Adipocyte (in vitro differentiated cells): ENCODE results near the gene FBXO5.

Experiments
- DNase-seq: peaks from one replicate; pipeline ENCODE4 v3.0.0-alpha.2; 2015; ENCODE audit warnings: low read depth
- H3K27me3 ChIP-seq: replicated peaks from 2 replicates; pipeline ENCODE4 v1.7.0; 2013; ENCODE audit warnings: mild to moderate bottlenecking, low read length, moderate library complexity; ENCODE audit not compliant: control insufficient read depth, insufficient read depth
- H3K36me3 ChIP-seq: 2 replicates; pipeline ENCODE4 v1.7.0; 2013; ENCODE audit warnings: low read length, mild to moderate bottlenecking, moderate library complexity; ENCODE audit not compliant: control insufficient read depth, insufficient read depth, severe bottlenecking
- H3K4me1 ChIP-seq: 2 replicates; pipeline ENCODE4 v1.7.0; 2013; ENCODE audit warnings: mild to moderate bottlenecking, low read length, moderate library complexity; ENCODE audit not compliant: control insufficient read depth, insufficient read depth
- H3K4me3 ChIP-seq: 2 replicates; pipeline ENCODE4 v1.7.0; 2013; ENCODE audit warnings: mild to moderate bottlenecking, low read length, moderate library complexity
- H3K9ac ChIP-seq: 2 replicates; pipeline ENCODE4 v1.7.0; 2013; ENCODE audit warnings: mild to moderate bottlenecking, low read length, moderate library complexity
- H3K9me3 ChIP-seq: 2 replicates; pipeline ENCODE4 v1.7.0; 2013; ENCODE audit warnings: mild to moderate bottlenecking, low read length, moderate library complexity; ENCODE audit not compliant: control insufficient read depth

Gene FBXO5

GRCh38 chr6:152982904-152983636, at the start of gene FBXO5:
Gene FBXO5 (minus strand): TSS chr6:152983041. CDS start chr6:152982959, 82 bp downstream.
- Histone ChIP-seq H3K9me3 (no peaks in the 10 kb centered on the region), H3K27me3 (no peaks in the 10 kb centered on the region), H3K4me3 (peak within 1 kb of the TSS; percentile 99), H3K36me3 (peaks cover 4% of the 10 kb centered on the region), H3K9ac (peak within 1 kb of the TSS; percentile 99), H3K4me1 (peaks cover 6% of the 10 kb centered on the region)
- peak; percentile 99 for DNase-seq

GRCh38 chr6:153032255-153032882, 49.5 kb upstream of the FBXO5 start:
- Histone ChIP-seq H3K27me3 (no peaks in the 10 kb centered on the region), H3K4me3 (no peak overlapping the region)
- DNase-seq, result peak; percentile 90

GRCh38 chr6:153031335-153031955, 48.6 kb upstream of the FBXO5 start:
- Histone ChIP-seq H3K36me3 (no peaks in the 10 kb centered on the region), H3K9ac (no peak overlapping the region), H3K4me3 (no peak overlapping the region), H3K4me1 (peaks cover 8% of the 10 kb centered on the region), H3K9me3 (no peaks in the 10 kb centered on the region), H3K27me3 (no peaks in the 10 kb centered on the region)
- peak; percentile 25 for DNase-seq

More at GRCh38 chr6:153032255-153032882, 49.5 kb upstream of the FBXO5 start:
- H3K4me1 ChIP-seq, result peaks cover 8% of the 10 kb centered on the region
- no peak overlapping the region for H3K9ac ChIP-seq
- H3K9me3 ChIP-seq, result no peaks in the 10 kb centered on the region
- H3K36me3 ChIP-seq, result no peaks in the 10 kb centered on the region

DNA sequence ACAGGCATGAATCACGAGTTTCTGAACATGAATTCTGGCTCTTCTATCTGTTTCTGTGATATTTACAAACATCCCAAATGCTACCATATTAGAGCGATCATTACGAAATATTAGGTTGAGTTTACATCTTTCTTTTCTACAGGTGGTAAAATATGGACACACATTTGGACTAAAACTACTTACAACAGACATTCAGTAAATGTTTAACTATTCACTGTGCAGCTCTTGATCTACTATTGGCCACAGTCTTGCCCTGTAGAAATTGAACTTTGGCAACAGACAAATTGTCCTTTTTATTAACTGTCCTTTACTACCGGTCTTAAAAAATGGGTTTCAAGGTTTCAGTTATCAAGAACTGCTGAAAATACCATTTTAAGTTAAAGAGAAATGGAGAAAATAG, 46.1 kb upstream of the FBXO5 start:
- H3K9me3 ChIP-seq, result no peaks in the 10 kb centered on the region
- H3K4me1 ChIP-seq, result peaks cover 8% of the 10 kb centered on the region
- H3K4me3 ChIP-seq, result no peak overlapping the region
- H3K36me3 ChIP-seq, result no peaks in the 10 kb centered on the region
- H3K9ac ChIP-seq, result no peak overlapping the region
- no peaks in the 10 kb centered on the region for H3K27me3 ChIP-seq
- no peak for DNase-seq

DNA sequence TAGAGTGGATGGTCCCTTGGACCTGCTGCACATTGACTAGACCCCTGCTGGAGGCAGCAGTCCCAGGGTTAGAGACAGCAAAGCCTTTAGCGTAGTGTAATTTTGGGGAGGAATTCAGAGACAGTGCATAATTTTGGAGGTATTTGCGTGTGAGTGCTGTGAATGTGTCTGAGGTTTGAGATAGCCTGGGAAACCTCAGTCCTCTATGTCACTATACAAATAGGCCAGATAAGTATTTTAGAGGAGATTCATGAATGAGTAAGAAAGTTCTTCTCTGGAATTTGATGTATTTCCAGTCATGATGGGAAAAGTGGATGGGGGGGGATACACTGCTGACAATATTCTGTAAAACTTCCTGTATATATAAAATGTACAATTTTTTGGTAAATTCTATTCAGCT, 45.4 kb upstream of the FBXO5 start:
- no peak for DNase-seq
- H3K4me3 ChIP-seq, result no peak overlapping the region
- no peaks in the 10 kb centered on the region for H3K27me3 ChIP-seq
- no peak overlapping the region for H3K9ac ChIP-seq
- no peaks in the 10 kb centered on the region for H3K9me3 ChIP-seq
- no peaks in the 10 kb centered on the region for H3K36me3 ChIP-seq
- H3K4me1 ChIP-seq, result peaks cover 8% of the 10 kb centered on the region

GRCh38 chr6:153027480-153027879, 44.6 kb upstream of the FBXO5 start:
- Histone ChIP-seq H3K4me1 (peaks cover 8% of the 10 kb centered on the region), H3K9ac (no peak overlapping the region)
- no peak for DNase-seq

DNA sequence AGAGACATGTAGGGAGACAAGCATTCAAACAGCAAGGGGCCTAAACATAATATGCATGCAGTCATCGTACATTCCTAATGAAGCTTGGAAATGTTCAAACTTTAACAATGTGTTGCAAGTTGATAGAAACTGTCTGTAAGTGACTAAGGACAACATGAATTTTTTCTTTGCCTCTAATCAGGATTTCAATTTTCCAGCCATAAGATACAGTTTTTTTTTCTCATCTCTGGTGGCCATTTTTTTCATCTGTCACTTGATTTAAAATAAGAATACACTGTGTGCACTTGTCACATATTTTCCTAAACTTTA, 41.8 kb upstream of the FBXO5 start:
- no peak for DNase-seq
- no peaks in the 10 kb centered on the region for H3K36me3 ChIP-seq
- H3K9ac ChIP-seq, result no peak overlapping the region
- no peak overlapping the region for H3K4me3 ChIP-seq
- no peaks in the 10 kb centered on the region for H3K9me3 ChIP-seq
- H3K4me1 ChIP-seq, result no peaks in the 10 kb centered on the region
- no peaks in the 10 kb centered on the region for H3K27me3 ChIP-seq

More at GRCh38 chr6:153027480-153027879, 44.6 kb upstream of the FBXO5 start:
- no peaks in the 10 kb centered on the region for H3K36me3 ChIP-seq
- no peaks in the 10 kb centered on the region for H3K9me3 ChIP-seq
- H3K4me3 ChIP-seq, result no peak overlapping the region
- no peaks in the 10 kb centered on the region for H3K27me3 ChIP-seq

GRCh38 chr6:153023977-153024708, 41.3 kb upstream of the FBXO5 start:
- Histone ChIP-seq H3K36me3 (no peaks in the 10 kb centered on the region), H3K4me1 (no peaks in the 10 kb centered on the region), H3K4me3 (no peak overlapping the region), H3K9ac (no peak overlapping the region), H3K9me3 (no peaks in the 10 kb centered on the region), H3K27me3 (no peaks in the 10 kb centered on the region)
- peak; percentile 84 for DNase-seq

DNA sequence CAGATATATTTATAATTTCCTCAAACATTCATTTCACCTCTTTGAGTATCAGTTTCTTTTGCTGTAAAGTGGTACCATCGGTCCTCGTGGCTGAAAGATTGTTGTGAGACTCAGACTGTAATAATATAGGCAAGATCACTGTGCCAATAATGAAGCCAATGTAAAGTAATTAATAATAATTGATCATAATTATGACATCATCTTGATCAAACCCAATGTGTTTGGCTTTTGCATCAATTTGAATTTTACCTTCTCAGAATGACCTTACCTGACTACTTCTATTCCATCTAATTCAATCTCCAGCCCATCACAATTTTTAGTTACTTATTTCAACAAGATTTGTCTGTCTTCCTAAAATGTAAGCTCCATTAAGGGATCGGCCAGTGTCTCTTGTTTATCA, 35.5 kb upstream of the FBXO5 start:
- no peak overlapping the region for H3K9ac ChIP-seq
- DNase-seq, result no peak
- H3K9me3 ChIP-seq, result no peaks in the 10 kb centered on the region
- H3K36me3 ChIP-seq, result no peaks in the 10 kb centered on the region
- peaks cover 5% of the 10 kb centered on the region for H3K4me1 ChIP-seq
- no peak overlapping the region for H3K4me3 ChIP-seq
- no peaks in the 10 kb centered on the region for H3K27me3 ChIP-seq

DNA sequence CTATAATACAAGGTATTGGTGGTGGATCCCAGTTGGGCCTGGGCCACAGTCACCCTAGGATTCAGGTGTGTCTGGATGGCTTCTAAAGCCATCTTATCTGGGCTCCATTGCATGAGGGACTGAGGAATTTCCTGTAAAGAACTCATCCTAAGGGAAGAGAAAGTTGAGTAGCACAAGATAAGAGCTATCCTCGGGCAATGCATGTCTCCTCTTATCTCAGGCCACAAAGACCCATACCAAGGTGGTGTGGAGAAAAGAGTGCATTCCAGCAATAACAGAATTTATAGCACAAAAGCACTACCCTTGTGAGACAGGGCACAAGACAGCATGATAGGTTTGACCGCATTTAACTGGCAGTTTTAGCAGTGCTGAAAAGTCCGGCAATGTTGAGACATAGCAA, 34.0 kb upstream of the FBXO5 start:
- no peaks in the 10 kb centered on the region for H3K9me3 ChIP-seq
- H3K9ac ChIP-seq, result no peak overlapping the region
- no peaks in the 10 kb centered on the region for H3K27me3 ChIP-seq
- H3K36me3 ChIP-seq, result no peaks in the 10 kb centered on the region
- H3K4me3 ChIP-seq, result no peak overlapping the region
- DNase-seq, result no peak
- peaks cover 9% of the 10 kb centered on the region for H3K4me1 ChIP-seq

- H3K36me3 ChIP-seq, result no peaks in the 10 kb centered on the region
Observed at GRCh38 chr6:153015094-153015640, 32.3 kb upstream of the FBXO5 start.

More at GRCh38 chr6:153015094-153015640, 32.3 kb upstream of the FBXO5 start:
- Histone ChIP-seq H3K9me3 (no peaks in the 10 kb centered on the region), H3K4me1 (peaks cover 9% of the 10 kb centered on the region), H3K9ac (no peak overlapping the region), H3K4me3 (no peak overlapping the region), H3K27me3 (no peaks in the 10 kb centered on the region)
- no peak for DNase-seq
